HG03095 (cell line): Measurements from ENCODE around the gene KLHL12.
A peak's percentile ranks its signal among the peaks of the same experiment; 100 is the strongest.

ENCODE experiments used
- ATAC-seq: cut with Tn5 transposase; IDR thresholded peaks from one replicate; pipeline ENCODE4 v1.9.1; 2021; ENCODE audit warnings: moderate library complexity; ENCODE audit not compliant: unreplicated experiment

The KLHL12 gene

DNA sequence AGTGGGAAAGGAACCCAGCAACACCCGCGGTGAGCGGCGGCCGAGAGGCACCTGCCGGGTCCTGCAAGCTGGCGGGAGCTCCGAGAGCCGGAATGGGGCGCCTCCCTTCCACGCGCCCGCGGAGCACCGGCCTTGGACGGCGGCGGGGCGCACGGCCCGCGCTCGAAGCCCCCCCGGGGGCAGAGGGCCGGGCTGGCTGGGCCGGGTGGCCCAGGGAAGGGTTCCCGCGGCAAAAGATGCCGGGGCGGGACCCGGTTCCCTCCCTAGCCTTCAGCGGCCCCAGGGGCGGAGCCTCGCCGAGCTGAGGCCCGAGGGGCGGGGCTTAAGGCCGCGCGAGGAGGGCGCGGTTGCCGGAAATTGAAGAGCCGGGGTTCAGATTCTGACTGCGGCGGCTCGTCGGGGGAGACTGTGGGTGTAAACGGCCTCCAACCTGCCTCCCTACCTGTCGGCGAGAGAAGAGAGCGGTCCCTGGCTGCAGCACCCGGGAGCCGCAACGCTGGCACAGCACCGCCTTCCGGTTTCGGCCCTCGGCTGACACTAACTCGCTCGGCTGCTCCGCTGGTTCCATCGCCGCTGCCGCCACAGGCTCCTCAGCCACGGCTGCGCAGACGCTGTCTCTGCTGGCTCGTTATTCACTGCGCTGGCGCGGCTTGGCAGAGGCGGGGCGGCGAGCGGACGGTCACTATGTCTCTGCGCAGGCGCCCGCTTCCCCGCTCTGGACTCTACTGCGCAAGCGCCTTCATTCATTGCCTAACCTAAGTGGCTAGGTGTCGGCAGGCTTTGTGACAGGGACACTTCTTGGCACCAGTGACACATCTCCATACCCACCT is 38.3 kb downstream of the KLHL12 start, which contains the start of gene RABIF:
Gene RABIF (minus strand): TSS at position 619 of the 830 bp plus-strand sequence. CDS start 51 bp downstream, at position 568.
- ATAC-seq = peak; percentile 83

DNA sequence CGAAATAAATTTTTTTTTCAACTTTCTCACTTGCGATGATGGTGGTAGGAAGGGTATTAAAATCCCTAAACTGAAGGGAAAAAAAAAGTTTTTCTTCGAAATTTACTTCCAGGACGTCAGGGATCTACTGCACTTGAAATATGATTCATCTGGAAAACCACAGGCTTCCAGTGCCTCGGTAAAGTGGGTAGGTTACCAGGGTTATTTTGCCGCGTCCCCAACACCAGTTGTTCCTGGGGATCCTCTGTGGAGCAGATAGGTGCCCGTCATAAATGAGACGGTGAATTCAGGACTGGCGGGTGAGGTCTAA is 38.9 kb downstream of the KLHL12 start:
- no peak for ATAC-seq

DNA sequence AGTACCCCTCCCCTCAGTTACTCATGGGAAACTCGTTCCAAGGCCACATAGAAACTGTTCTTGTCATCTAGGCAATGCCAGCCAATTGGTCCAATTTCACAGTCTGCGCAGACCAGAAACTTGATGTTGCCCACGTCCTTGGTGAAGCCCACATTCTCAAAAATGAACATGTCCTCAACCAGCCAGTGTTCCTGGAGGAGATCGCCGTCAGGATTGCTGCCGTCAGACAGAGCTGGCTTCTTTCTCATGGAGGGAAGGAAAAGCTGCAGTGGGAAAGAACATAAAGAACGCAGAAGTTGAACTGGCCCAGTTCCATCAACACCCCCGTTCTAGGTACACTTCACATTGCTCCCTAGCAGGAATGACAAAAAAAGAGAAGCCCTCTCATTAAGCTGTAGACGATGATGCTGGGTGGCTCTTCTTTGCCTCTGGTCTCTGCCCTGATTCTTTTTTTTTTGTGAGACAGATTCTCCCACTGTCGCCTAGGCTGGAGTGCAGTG is 46.0 kb downstream of the KLHL12 start:
- no peak for ATAC-seq

DNA sequence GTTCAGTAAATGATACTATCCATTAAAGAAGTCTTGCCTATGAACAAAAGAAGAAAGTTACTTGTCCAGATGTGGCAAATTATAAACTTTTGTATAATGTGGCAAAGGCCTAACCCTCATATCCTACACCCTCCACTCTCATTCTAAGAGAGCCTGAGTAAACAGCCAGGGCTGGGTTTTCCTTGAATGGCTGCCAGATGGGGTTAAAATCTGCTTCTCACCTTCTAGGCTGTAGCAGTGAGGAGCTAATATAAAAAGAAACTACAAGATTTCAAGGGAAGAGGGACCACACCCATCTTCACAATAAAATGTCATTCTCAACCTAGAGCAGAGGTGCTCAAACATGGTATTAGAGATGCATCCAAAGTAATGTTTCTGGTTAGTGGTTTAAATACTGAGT is 47.0 kb downstream of the KLHL12 start:
- ATAC-seq = no peak

DNA sequence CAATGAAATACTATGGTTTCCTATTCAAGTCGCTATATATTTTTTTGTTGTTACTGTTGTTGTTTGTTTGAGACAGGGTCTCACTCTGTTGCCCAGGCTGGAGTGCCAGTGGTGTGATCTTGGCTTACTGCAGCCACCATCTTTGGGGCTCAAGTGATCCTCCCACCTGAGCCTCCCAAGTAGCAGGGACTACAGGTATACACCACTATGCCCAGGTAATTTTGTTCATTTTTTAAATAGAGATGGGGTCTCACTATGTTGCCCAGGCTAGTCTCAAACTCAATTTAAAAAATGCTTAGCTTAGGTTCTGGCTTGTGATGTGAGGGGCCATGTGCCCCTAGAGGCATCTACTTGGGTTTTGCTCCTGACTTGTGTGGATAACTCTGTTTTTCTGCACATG is 47.9 kb downstream of the KLHL12 start:
- no peak for ATAC-seq

DNA sequence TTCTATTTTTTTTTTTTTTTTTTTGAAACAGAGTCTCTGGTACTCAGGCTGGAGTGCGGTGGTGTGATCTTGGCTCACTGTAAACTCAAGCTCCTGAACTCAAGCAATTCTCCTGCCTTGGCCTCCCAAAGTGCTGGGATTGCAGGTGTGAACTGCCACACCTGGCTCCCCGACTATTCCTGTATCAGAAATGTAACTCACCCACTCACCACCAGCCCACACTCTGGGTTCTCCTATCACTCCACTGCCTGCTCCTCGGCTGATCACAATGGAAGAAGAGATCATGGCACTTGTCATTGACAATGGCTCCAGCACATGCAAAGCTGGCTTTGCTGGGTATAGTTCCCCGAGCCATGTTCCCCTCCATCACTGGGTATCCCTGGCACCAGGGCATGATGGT is 54.0 kb downstream of the KLHL12 start:
- no peak for ATAC-seq

DNA sequence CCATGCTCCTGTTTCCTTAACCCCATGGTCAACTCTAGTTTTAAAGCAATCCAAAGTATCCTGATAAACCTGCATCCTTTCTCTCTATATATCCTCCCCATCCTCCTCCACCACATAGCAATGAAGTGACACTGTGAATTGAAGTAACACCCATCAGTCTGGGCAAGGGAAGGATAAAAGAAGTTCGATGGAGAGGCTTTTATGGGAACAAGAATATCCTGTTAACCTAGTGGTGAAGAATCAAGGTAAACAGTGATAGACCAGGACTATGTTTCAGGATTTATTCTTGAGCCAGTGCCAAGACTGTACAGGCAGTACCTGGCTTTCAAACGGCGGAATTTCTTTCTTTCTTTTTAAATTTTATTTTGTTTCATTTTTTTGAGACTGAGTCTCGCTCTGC is 55.7 kb downstream of the KLHL12 start:
- no peak for ATAC-seq

DNA sequence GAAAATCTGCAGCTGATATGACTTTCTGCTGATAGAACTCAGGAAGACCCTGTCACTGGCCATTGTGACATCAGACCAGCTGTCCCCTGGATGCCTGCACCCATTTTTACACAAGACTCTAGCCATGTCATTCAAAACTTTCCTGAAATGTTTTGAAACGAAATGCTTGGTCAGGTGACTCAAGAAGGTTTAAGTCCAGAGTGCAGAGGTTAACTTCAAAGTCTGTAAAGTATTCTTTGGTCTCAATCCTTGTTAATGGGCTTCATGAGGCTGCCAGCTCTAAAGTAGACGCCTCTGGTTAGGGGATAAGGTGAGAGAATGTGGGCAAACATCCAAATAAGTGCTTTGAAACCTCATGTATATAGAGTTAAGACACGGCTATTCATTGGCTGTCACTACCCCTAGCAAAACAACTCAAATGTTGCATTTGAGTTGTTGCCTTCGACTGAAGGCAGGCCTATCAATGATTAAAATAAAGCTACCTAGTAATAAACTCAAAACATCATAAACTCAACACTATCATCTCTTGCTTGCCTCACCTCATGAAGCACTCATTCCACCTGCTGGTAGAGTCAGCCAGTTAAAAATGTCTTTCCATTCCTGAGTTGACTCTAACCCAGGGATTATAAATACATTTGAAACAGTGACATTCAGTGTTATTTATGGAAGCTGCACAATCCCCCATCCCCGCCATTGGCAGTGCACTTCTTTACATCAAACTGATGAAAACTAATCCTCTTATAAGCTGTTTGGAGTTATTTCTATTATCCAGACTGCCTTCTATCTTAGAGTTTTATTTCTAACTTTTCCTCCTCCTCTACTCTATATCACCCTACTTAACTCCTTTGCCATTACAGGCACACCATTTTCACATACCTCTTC is 64.1 kb downstream of the KLHL12 start:
- ATAC-seq = no peak

DNA sequence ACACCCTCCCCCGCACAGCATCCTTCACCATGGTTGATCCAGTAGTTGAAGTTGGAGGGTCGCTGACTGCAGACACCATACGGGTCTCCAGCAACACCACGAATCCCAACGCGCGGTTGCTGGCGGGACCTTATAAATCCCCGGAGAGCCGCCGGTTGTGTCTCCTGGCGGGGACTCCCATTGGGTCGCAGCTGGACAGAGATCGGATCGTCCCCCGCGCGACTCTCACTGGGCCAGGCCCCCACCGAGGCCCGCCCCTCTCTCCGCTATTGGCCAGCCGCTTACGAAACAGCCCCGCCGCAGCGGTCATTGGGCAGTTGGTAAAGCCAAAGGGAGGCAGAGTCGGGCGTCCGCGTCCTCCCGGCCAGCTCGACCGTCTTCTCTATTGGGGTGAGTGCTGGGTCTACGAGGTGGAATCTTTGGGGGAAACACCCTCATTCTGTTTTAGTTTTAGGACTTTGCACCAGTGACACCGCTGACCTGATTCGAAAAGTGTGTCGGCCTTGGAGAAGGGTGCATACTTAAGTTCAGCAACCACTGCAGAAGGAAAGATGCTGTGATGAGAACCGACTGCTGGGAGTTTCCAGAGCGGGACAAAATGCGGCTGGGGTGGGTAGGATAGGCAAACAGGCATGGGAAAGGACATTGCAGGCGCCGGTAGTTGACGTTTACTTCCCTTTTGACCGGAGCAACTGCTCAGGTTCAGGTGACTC is 65.5 kb downstream of the KLHL12 start:
- ATAC-seq = peak; percentile 87

DNA sequence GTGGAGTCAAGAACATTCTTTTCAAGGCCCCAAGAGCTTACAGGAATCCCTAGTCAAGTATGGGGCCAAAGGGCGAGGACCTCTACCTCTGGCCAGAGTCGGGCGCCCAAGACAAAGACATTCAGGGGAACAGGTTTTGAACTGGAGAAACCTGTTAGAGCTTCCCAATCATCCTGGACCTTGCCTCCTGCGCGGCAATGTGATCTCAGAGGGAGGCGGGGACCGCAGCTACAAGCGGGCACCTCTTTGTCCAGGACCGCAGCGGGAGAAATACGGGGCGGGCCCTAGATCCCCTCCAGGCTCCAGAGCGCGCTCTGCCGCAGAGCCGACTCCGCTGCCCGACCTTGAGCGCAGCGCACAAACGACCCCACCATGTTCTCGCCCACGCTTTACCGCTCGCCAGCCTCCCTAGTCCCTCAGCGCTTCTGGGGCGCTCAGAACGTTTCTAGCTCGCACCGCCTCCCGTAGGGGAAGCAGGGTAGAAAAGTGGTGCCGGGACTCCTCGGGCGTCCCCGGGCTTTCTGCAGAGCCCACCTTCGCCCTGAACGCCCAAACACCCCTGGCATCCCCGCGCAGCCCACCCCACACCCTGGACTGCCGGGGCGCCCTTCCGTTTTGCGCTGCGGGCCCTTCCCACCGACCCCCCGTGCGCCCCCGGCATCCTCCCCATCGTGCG is 66.2 kb downstream of the KLHL12 start:
- peak; percentile 29 for ATAC-seq

DNA sequence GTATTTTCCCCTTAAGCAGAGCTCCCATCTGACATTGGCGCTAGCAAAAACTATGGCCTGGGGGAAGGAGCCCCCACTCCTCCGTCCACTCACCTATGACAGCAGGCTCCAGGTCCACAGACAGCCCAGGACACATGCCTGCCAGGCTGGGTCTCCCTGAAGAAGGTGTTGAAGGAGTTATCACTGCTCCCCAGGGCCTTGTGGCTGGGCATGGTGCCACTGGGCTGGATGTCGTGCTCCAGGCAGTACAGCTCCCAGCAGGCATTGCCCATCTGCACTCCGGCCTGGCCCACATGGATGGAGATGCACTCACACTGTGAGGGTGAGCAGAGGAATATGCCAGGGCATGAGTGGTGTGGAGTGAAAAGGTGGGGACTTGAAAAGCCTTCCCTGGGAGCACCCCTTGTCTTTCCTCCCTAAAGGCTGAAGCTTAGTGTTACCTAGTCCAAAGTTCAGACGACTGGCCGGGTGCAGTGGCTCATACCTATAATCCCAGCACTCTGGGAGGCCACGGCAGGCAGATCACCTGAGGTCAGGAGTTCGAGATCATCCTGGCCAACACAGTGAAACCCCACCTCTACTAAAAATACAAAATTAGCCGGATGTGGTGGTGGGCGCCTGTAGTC is 68.1 kb downstream of the KLHL12 start:
- no peak for ATAC-seq

DNA sequence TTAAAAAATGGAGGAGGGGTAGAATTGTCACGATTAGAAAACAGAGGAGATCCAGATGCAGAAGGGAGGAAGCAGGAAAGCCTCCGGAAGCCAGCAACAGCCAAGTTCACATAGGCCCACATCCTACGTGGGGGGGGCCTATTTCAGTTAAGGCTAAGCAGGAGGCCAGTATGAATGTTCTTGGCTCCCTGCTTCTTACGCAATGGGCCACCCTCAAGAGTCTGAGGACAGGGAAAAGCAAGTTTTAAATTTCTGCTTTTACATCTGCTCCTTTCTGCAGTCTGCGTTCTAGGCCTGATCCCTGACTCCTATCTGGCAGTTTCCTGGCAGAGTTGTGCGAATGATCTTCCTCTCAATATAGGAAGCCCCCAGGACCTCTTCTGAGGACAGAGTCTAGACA is 68.7 kb downstream of the KLHL12 start:
- ATAC-seq = no peak

DNA sequence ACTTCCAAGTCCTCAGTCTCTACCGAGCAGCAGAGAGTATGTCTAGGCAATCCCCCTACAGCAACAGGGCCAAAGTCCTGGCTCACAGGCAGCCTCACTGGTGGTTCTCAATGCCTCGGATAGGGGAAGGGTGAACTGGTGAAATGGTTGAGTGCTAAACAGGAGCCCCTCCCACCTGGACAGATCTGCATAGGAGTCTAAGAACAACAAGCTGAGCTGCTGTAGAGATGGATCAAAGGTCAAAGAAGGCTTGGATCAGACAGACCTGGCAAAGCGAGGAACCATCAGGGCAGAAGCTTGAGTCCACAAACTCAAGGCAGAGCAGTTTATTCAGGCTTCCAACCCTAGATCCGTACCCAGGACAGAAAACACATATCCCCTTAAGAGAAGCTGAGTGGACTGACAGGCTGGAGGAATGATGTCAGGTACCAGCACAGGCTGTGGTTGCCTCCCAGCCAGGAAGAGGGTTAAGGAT is 69.9 kb downstream of the KLHL12 start:
- ATAC-seq = no peak

DNA sequence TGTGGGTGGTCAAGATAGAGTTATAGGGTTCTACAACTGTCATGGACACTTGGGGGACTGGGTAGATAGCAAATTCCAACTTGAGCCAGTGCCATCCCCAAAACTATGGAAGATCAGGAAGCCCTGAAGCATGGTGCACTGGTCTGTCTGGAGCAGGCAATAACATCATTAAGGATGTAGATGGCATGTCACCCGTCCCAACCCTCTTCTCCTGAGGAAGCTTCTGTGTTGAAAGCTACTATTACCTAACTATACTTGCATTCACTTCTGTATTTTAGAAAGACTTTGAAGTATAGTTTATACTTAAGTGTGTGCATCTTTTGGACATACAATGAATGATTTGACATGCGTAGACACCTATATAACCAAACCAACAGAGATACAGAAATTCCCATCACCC is 71.0 kb downstream of the KLHL12 start:
- ATAC-seq = no peak

DNA sequence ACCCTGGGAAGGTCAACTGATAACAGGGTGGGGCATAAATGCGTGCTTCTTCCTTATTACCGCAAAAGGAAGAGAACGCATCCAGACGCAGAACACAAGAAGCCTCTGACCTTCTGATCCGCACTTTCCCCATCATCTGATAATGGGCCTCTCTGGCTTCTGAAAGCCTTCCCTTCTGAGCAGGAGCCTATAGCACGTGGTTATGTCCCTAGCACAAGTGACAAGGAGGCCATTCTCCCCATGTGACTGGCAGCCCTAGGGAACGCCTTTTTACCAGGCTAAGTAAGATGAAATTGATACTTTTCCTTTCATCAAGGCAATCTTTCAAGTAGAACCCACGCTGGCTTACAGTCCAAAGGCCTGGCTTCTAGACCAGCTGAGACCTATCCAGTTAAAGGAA is 72.2 kb downstream of the KLHL12 start:
- ATAC-seq = no peak

DNA sequence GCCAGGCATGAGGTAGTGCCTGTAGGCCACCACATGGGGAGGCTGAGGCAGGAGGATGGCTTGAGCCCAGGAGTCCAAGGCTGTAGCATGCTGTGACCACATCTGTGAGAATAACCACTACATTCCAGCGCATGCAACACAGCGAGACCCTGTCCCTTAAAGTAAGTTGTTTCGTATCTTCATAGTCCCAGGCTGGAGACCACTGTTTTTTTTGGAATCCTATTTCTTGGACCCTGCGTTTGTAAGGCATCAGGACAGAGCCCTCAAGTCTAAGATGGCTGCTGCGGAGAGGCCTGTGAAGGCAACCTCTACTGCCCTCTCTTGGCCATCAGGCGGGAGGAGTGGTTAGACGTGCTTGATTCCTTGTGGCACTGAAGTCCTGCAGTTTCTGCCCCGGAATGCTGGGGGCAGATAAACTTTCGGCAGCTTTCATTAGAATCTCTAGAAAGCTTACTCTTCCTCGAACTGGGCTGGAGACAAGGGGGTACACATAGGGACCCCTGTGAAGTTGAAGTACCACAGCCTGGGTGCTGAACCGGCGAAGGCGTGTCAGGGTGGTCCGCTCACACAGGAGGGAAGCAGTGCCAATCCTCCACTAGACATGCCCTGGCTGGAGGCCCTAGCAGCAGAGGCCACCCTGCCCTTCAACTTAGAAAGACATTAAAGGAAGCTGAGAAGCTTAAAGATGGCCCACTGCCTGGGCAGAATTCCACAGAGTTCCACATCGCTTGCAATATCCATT is 74.7 kb downstream of the KLHL12 start:
- no peak for ATAC-seq

DNA sequence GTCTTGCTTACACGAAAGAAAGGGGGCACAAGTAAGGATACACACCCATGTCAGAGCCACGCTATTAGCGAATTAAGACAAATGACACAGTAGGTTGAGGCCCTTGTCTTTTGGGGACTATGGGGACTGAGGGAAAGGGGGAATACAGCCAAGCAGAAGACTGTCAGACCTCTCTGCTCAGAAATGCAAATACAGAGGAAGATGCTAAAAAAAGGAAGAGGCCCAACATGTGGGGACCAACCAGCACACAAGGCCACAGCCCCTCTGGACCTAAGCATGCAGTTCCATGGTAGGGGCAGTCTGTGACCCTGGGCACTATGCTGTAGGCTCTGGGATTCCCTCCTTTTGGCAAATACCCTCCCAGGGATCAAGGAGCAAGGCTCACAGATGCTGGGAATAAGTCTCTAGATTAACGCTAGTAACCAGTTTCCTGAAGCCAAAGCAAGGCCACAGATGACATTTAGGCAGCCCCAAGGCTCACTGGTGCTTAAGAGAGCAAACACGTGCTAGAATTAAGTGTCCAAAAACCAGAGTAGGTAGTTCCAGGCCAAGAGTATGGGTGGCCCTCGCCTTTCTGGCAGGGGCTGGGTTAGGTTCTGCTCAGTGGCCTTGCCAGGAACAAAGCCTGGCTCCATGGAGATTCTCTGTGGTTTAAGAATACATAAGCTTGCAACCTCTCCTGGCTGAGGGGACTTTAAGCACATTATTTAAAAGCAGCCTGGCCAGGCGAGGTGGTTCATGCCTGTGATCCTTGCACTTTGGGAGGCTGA is 76.3 kb downstream of the KLHL12 start:
- ATAC-seq = no peak

DNA sequence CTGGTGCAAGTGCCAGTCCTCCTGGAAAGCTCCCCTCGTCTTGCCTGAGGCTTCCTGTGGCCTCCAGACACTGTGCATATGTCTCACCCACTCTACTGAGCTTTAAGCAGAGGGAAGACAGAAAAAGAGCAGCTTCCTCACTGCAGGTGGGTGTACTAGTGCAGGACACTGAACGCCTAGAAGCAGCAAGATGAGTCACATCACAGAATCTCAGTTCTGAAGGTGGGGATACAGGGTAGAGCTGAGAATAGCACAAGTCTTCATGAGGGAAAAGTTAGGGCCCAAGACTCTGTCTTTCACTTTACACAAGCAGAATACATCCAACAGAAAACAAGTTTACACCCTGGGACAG is 78.9 kb downstream of the KLHL12 start:
- ATAC-seq = peak; percentile 96

DNA sequence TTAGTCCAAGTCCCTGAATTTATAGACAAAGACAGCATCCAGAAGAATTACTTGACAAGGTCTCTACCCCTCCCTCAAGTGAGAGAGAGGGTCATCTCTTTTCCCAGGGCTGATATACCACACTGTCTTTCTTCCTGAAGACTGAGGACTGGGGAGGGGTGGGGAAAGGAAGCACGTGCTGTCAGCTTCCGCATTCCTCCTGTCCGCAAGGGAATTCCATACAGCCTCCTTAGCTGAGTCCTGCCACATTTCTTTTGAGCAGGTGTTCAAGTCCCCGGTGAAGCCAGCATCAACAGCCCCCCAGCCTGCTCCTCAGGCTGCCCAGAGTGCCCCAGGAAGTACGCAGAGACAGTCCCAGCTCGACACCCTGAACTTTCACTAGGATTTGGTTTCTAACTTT is 82.1 kb downstream of the KLHL12 start:
- ATAC-seq = no peak
